ENCODE data around the gene RPL21. TPM values are rescaled to one million over a fixed set of nuclear protein-coding genes. Genes with fewer than 3 reads are reported as not detected.

The RPL21 gene
- polyA plus RNA-seq, 5 donors, result 841 to 1,036 (median 918) TPM

DNA sequence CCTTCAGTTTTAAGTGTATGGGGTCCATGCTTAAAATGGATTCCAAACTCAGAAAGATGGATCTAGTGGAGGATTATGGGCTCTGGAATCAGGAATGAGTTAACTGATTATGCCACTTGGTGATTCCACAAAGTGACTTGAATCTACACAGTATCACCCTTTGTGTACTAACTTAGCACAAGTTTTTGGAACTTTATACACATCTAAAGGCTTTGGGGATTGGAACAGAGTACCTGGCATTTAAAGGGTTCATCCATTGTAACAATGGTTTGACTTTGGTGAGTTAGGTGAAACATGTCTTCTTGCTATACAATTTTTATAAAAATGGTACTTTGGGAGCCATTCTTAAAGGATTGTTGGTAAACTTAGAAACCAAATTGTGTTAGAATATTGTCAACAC, 1.1 kb downstream of the RPL21 start:
- no peak for DNase-seq

DNA sequence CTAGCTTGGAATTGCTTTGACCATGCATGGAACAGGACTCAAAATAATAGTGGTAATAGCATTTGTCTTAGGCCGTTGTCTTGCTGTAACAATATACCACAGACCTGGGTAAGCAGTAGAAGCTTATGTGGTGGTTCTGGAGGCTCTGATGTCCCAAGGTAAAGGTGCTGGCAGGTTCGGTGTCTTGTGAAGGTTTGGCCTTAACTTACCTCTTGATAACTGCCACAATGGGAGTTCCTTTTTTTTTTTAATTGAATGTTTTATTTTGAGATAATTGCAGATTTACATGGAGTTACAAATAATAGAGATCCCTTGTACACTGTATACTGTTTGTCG, 5.8 kb downstream of the RPL21 start:
- DNase-seq, result no peak

DNA sequence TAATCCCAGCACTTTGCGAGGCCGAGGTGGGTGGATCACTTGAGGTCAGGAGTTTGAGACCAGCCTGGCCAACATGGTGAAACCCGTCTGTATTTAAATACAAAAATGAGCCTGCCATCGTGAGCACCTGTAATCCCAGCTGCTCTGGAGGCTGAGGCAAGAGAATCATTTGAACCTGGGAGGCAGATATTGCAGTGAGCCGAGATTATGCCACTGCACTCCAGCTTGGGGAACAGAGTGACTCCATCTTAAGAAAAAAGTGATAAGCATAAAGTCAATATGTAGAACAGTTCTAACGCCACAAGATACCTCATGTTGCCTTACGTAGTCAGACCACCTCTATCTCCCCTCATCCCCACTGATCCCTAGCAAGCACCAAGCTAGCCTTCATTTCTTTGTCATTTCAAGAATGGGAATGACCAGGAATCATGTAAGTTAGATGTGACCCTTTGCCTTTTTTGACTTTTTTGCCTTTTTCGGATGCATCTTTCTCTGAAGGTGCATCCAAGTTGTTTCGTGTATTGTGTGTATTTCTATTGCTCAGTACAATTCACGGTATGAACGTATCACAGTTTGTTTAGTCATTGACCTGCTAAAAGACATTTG, 6.4 kb downstream of the RPL21 start:
- DNase-seq, result no peak

DNA sequence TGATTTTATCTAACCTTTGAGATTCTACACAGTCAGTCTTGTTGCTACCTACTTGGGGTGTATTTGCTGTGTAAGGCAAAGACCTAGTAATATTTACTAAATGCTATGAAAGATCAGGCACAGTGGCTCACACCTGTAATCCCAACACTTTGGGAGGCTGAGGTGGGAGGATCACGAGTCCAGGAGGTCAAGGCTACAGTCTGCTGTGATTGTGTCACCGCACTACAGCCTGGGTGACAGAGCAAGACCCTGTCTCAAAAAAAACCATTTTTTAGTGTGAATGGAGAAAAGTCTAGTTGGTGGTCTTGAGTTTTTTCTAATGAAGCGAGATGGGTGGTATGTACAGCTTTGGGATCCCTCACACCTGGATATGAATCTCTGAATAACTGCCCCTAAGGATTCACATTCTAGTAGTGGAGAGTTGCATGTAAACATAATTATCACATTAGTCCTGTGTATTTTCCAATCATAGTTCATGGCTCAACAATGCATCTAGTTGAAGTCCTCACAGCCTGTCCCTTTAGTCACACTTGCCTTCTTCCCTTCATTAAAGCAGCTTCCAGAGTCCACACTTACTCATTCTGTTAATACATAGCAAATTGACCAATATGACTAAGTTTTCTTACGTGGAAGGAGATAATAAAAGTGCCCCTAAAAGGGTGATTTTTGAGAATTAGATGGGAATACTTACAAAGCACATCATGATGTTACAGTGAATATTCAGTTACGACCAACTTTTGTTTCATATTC, 7.5 kb downstream of the RPL21 start:
- no peak for DNase-seq

DNA sequence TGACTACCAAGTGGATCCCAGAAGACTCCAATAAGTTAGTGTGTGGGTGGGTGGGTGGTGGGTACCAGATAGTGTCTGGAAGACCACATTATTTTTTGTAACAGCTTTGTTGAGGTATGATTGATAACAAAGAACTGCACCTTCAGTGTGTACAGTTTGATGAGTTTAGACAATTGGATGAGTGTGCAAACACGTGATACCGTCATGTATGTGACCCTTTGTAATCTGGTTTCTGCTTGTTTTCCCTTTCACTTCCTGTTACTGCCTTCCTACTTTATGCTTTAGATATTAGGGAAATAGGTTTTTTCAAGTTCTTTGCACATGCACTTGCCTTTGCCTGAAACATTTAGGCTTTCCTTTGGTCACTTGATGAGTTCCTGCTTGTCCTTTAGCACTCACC, 8.5 kb downstream of the RPL21 start:
- DNase-seq, result no peak

DNA sequence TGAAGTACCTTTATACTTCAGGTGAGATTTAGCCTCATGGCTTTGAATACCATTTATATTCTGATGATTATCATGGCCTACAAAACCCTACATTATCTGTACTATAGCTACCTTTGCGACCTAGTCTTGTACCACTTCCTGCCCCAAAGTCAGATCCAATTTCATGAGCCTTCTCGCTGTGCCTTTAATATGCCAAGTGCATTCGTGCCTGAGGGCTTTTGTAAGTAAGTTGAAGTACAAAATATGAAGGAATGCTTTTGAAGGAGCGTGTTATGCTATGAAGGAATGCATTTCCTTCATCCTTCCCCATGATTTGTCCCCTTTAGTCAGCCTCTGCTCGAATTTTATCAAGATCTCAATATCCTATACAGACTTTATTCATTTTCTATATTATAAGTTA, 10.0 kb downstream of the RPL21 start:
- DNase-seq, result no peak

DNA sequence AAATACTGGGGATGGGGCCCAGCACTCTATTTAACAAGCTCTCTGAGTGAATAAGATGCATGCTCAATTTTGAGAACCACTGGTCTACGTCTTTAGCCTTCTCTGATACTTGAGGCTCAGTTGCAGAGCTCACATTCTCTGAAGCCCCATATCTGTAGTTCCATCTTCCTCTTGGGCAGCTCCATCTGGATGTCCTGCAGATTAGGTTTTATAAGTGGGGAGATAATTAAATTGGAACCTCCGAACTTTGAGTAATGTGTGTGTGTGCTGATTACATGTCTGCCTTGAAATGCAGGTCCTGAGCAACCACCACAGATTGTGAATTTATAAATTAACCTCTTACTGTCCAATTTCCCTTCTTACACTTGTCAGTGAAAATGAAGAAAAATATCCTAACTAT, 12.1 kb downstream of the RPL21 start:
- DNase-seq, result no peak

DNA sequence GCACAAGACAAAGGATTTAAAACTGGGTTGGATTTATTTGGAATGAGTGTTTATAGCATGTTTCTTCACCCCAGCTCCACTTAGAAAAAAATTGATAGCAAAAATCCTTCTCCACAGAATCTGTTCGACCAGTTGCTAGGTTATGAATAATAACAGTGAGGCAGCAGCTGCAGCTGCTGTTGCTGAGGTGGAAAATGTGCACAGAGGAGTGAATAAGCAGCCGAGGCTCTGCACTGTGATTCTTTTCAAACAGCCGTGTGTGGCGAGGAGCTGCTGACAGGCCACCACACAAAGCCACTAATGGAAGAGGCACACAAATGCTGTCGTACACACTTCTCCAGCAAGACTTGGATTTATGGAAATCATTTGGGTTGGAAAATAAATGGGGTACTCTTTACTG, 12.8 kb downstream of the RPL21 start:
- peak in 1 of 2 donors; percentile 27 for DNase-seq

DNA sequence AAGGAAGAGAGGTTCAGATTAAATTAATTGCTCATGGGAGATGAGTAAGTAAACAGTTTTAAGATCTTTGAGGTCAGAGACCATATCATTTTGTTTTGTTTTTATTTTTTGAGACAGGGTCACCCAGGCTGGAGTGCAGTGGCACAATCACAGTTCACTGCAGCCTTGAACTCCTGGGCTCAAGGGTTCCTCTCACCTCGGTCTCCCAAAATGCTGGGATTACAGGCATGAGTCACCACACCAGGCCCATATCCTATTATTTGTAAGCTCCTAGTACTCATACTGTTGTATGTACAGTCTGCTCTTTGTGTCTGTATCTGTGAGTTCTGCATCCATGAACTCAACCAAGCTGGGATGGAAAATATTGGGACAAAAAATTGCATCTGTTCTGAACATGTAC, 13.3 kb downstream of the RPL21 start:
- DNase-seq, result no peak

DNA sequence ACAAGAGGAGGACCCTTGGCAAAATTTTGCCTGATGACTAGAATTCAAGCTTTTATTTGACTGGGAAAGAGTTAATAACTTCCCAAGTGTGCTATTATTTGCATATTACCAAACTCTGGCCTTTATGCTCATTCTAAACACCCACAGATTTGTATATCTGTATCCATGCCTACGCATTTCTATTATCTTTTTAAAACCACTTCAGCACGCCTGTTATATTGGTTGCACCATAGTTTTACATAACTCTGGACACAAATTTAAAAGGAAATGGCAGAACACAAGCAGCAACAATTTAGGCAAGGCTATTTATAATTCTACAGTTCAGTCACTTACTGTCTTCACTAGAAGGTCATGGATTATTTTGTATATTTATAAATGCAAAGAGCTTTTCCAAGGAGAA, 15.6 kb downstream of the RPL21 start:
- no peak for DNase-seq

DNA sequence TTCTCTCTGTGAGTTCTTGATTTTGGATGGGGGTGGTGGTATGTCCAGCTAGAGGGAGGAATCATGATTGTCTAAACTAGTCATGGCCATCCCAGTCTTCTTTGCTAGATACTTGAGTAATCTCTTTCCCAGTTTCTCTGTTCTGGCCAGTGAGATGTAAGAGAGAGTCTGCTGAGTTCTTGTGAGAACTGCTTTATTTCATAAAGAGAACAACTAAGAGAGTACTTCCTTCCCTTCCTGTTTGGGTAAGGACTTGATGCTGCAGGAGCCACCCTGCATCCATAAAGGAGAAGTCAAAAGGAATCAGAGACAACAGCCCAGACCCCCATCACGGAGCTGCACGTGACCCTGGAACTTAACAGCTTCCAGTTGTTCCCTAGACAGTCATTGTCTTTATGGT, 16.2 kb downstream of the RPL21 start:
- no peak for DNase-seq

DNA sequence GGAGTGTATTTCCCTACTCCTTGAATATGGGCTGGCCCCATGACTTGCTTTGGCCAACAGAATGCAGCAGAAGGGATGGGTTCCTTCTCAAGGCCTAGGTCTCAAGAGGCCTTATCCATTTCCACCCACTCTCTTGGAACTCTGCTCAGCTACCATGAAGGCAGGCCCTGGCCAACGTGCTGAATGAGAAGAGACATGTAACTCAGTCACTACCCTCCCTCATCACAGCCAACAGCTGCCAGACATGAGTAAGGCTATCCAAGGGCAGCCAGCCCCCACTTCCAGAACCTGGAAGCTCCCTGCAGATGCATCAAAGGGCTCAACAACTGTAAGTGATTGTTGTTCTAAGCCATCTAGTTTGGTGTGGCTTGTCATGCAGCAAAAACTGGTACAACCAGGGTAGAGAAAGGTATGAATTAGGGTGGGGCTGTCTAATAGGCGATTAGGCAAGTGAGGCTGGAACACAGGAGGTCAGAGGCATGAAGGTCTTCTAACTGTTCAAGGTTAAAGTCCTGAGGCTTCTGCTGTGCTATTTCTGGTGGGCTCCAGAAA, 17.8 kb downstream of the RPL21 start:
- no peak for DNase-seq

DNA sequence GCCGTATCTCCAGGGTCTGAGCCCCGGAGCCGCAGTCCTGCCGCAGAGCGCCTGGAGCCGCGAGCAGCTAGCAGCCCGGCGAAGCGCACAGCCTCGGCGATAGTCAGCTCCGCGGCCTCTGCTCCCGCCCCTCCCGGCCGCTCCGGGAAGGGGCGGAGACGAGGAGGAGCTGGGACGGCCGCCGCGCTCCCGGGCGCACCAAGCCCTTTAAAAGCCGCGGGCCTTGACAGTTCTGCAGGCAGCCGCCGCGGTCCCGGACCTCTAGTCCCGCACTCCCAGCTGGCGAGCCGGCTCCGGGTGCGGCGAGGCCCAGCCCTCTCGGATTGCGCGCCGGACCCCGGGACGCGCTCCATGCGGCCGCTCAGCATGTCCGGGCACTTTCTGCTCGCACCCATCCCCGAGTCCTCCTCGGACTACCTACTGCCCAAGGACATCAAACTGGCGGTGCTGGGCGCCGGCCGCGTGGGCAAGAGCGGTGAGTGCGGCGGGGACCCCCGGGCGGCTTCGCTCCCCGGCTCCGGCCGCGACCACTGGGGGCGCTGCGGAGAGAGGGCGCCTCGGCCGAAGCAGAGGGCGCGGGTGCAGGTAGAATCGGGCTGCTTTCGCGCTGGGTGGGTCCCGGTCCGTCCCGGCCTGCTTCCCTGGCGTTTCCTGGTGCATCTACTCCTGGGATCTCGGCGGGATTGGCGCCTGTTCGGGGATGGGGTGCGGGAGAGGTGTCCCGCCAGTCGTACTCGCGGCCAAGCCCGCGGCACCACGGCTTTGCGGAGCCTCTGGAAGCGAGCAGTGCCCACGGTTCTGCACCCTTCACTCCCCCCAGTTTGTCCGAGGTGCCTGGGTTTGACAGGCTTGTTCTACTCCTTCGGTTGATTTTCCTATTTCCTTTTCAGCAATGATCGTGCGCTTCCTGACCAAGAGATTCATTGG, 19.5 kb downstream of the RPL21 start, which contains the start of gene RASL11A:
Gene RASL11A, plus strand, starts transcription at position 237 of the 927 bp plus-strand sequence. Its CDS starts 115 bp downstream, at position 352.
- peak; percentile 70 to 80 for DNase-seq

DNA sequence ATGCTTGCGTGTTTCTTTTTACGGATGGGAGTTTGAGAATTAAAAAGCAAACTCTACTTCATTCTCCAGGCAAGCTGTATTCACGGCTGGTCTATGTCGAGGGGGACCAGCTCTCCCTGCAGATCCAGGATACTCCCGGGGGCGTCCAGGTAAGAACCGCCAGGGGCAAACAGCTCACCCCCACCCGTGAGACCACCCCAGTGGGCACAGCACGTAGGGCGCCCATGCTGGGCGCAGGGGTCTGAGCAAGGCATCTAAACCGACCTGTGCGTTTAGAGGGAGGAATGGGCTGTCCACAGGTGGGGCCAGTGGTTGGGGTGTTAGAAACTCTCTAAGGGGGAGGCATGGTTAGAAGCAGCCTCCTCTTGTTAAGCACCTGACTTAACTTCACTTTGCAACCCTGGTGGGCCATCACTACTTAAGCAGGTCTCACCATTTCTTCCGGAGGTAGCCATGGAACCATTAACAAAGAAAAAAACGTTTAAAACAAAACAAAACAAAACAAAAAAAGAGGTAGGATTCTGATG, 20.3 kb downstream of the RPL21 start:
- no peak for DNase-seq

DNA sequence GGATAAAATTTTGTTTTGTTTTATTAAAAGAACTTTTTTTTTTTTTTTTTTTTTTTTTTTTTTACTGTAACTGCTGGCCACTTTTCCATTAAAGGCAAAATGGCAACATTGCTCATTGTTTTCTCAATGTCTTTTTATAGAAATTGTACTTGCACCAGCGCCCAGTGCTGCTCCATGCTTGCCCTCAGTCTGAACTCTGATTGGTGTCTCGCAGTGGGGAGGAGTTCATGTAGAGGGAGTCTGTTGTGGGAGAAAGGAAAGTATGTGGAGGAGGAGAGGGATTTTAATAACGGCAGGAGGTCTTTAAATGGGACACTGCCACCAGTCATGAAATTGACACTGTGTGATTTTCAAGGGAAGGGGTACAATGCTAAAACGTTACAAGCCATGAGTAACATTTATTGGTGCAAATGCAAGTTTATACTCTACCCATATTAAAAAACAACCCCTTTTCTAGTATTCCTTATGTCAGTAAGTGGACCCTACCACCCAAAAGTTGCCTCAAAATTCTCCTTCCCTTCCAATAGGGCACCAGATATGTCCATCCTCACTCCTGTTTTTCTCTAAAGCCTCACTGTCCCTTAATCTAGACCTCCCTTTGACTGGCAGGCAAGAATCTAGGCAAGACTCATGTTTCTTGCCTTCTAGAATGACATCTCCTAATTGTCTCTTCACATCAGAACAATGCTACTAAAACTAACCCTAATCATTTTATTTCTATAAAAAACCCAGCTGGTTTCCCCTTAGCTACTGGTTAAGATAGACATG, 22.5 kb downstream of the RPL21 start:
- DNase-seq, result no peak

DNA sequence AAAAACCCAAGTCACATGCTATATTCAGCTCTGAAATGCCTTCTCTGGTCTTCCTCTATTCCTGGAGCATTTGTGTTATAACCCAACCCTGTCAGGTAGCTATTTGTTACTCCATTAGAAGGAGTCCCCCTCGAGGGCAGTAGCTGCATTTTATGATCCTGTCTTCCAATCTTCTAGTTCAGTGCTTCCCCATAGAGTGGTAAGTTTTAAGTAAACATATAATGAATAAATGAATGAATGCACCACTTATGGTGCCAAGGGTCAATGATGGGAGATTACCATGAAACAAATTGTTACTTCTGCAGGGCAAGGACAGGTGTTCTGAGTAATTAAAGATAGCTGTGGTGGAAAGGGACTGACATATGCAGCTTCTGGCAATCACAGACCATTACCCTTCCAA, 23.3 kb downstream of the RPL21 start:
- no peak for DNase-seq

DNA sequence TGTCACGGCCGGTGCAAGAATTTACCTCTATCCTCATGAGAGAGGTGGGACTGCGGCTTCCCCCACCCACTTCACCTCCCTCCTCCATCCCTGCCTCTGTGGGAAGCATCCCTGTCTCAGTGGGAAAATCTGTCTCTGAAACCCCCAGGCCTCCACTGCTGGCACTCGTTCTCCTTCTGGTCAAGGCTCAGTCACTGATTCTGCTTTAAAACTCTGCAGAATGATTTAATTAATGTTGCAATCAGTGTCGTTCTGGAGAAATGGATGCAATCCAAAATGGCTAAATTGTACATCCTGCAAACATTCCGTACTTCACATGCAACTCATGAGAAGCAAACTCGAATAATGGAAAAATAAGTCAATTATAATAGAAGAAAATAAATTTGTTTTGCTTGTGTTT, 24.8 kb downstream of the RPL21 start:
- no peak for DNase-seq

DNA sequence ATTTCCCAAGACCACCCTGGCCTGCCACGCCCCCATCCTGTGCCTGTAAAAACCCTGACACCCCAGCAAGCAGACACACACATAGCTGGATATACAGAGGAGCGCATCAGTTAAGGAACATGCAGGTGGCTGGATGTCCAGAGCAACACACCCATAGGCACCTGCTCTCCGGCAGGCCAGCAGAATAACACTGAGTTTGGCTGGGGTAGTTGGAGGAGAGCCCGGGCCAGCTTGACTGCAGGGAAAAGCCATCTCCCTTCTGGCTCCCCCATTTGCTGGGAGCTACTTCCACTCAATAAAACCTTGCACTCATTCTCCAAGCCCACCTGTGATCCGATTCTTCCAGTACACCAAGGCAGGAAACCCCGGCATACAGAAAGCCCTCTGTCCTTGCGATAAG, 28.1 kb downstream of the RPL21 start:
- no peak for DNase-seq

DNA sequence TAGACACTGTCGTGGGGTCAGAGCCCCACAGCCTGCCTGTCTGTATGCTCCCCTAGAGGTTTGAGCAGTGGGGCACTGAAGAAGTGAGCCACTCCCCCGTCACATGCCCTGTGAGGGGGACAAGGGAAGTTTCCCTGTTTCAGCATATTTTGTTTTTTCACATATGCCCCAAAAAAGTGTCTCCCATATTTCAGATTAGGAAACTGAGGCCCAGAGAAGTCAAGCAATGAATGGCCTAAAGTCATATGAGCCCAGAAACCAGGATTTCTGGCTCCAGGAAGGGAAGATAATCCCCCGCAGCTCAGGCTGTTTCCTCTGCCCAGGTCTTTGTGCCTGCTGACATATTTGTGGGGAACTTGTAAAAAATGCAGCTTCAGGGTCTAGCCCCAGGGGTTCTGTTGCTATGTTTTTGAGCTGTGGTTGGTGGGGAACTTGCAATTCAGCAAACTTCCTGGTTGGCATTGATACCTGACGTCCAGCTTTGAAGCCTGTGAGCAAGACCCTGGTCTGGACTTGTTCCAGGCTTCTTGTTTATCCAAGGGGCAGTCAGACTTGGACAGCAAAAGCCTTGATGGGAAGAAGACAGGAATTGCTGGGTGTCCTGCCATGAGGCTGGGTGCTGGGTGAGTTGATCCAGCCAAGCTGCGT, 28.8 kb downstream of the RPL21 start:
- DNase-seq, result no peak

DNA sequence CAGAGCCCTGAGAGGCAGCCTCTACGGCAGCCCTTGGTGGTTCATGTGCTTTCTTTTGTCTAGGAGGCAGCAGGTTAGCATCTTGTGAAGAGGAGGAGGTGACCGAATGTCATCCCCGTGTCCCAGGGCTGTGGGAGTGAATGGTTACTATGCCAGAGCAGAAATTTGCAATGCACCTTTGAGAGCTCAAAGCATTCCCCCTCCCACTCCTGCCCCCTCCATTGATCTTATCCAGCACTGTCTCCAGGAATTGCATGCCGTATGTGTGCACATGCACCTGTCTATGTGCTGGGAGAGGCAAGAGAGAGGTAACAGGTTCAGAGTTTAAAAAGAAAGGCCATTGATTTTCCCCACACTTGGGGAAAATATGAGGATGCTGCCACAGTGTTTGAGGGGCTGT, 29.5 kb downstream of the RPL21 start:
- no peak for DNase-seq

DNA sequence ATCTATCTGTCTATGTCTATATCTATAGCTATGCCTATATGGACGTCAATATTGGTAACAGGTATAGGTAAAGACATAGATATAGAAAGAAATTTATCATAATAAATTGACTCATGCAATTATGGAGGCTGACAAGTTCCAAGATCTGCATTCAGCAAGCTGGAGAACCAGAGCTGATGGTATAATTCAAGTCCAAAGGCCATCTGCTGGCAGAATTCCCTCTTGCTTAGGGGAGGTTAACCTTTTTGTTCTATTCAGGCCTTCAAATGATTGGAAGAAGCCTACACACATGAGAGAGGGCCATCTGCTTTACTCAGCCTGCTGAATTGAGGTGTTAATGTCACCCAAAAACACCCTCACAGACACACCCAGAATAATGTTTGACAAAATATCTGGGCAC, 30.1 kb downstream of the RPL21 start:
- DNase-seq, result no peak

All from right lung (tissue), 5 donors.